Heart left ventricle (tissue), 16 donors: ENCODE measurements around the gene MUC2. TPM values are rescaled to one million over a fixed set of nuclear protein-coding genes. Genes with fewer than 3 reads are reported as not detected.

ENCODE experiments used
- ATAC-seq, 4 donors: fragments of 200-7000 bp; cut with Tn5 transposase; one replicate each; pipeline ENCODE4 v1.9.1; 2020 to 2022; ENCODE audit warnings: moderate library complexity in 4 of 4, mild to moderate bottlenecking in 3 of 4, moderate number of reproducible peaks in 1 of 4
- DNase-seq, 5 donors: peaks; one replicate each; pipeline ENCODE4 v3.0.0-alpha.2; 2020
- H3K27ac ChIP-seq, 12 donors: fragments of 200-600 bp; sonication (generic) in 4 of 12; one replicate each; pipeline versions ENCODE4 v1.5.0 to v1.8.0; 2016 to 2022; ENCODE audit warnings: mild to moderate bottlenecking in 2 of 12
- H3K27me3 ChIP-seq, 9 donors: fragments of 200-600 bp; sonication (generic) in 2 of 9; one replicate each; pipeline versions ENCODE4 v1.5.1 to v1.8.0; 2016 to 2022; ENCODE audit warnings: mild to moderate bottlenecking in 3 of 9
- H3K36me3 ChIP-seq, 9 donors: fragments of 200-600 bp; sonication (generic) in 2 of 9; one replicate each; pipeline versions ENCODE4 v1.5.0 to v1.8.0; 2018 to 2022; ENCODE audit warnings: mild to moderate bottlenecking in 2 of 9
- H3K4me1 ChIP-seq, 12 donors: fragments of 200-600 bp; sonication (generic) in 4 of 12; one replicate each; pipeline versions ENCODE4 v1.5.0 to v1.8.0; 2016 to 2022; ENCODE audit warnings: mild to moderate bottlenecking in 3 of 12
- H3K4me3 ChIP-seq, 12 donors: fragments of 200-600 bp; sonication (generic) in 4 of 12; one replicate each; pipeline versions ENCODE4 v1.5.0 to v1.8.0; 2017 to 2022; ENCODE audit warnings: mild to moderate bottlenecking in 9 of 12, moderate library complexity in 4 of 12
- H3K9me3 ChIP-seq, 12 donors: fragments of 200-600 bp; sonication (generic) in 4 of 12; one replicate each; pipeline versions ENCODE4 v1.5.0 to v1.8.0; 2016 to 2022; ENCODE audit warnings: mild to moderate bottlenecking in 1 of 12
- POLR2A ChIP-seq, 2 donors: fragments of 450-650 bp; IDR thresholded peaks; one replicate each; pipeline ENCODE4 v1.6.1; 2017; ENCODE audit warnings: antibody characterized with exemption in 2 of 2, mild to moderate bottlenecking in 2 of 2, moderate library complexity in 2 of 2
- WGBS, 4 donors: extraction: QIAGEN DNeasy Blood & Tissue Kit in 2 of 4; methylation state at CpG; one replicate each; pipeline versions ENCODE4 v1.1.5 to v1.1.7; 2013 to 2018; 5-methylcytosine and 5-hydroxymethylcytosine counted together
- intact Hi-C, 10 donors: fragments of 100-400 bp; cut with DNase I; formaldehyde crosslinking; loops; one replicate each; pipeline versions ENCODE4 v1.11.1 to v1.14.2; 2022
- polyA plus RNA-seq, 2 donors: library from polyadenylated mRNA; stranded (reverse); fragments of 200-250 nt; gene quantifications; one replicate each; pipeline ENCODE4 v1.2.3, GENCODE V29; 2013
- total RNA-seq, 9 donors: library from RNA; depleted of rRNA in 2 of 9; stranded (reverse); fragments of >200 nt in 2 of 9; fragmentation: NEBNext Ultra II Directional in 3 of 9; extraction: Animal tissue kit (Norgen Biotek cat#: 25700) in 3 of 9; gene quantifications; one replicate each; pipeline versions ENCODE4 v1.1.0 to v1.2.4, GENCODE V29; 2016 to 2023
- TF ChIP-seq, protein P1 (sequence below), 12 donors: fragments of 200-600 bp; sonication (generic) in 4 of 12; IDR thresholded peaks; one replicate each; pipeline versions ENCODE4 v1.5.0 to v1.8.0; 2018 to 2022; ENCODE audit warnings: antibody characterized with exemption in 12 of 12, mild to moderate bottlenecking in 5 of 12
- donor health status: ischemic (EF 13 %, LVEDD 7.1; RV severe dilation, severe dysfunction).
- donor health status: healthy with polysubstance abuse.
- donor health status: DM: no; HTN: yes; CAD: no.
- donor health status: DM: no; HTN: no; CAD: no.
- donor health status: ischemic (EF 25% LVEDD 6.9; RV normal size, moderate dysfunction).
- donor health status: ischemic (EF 25% LVEDD 5.7; RV mildly dilated, moderate dysfunction).
- donor health status: healthy.
- donor health status: DM: yes; HTN: yes; CAD: no.
- donor health status: ischemic (EF 35%, LVEDD 5.7; RV mildly dilated, moderate dysfunction).
- donor health status: nonischemic (EF 11% LVEDD 7.7; RV severe dilation, severe dysfunction).
- donor health status: DM: yes; HTN: yes; CAD: no.
- donor health status: PGD.
- donor health status: ischemic (EF 29% LVEDD 5.4; RV normal size, mild dysfunction).
- donor health status: nonischemic (EF 23%, LVEDD 6.1; RV moderate dilation, normal function).

The MUC2 gene
- total and polyA plus RNA-seq, 11 donors: 0.01 to 0.07 TPM; not detected in 9

DNA sequence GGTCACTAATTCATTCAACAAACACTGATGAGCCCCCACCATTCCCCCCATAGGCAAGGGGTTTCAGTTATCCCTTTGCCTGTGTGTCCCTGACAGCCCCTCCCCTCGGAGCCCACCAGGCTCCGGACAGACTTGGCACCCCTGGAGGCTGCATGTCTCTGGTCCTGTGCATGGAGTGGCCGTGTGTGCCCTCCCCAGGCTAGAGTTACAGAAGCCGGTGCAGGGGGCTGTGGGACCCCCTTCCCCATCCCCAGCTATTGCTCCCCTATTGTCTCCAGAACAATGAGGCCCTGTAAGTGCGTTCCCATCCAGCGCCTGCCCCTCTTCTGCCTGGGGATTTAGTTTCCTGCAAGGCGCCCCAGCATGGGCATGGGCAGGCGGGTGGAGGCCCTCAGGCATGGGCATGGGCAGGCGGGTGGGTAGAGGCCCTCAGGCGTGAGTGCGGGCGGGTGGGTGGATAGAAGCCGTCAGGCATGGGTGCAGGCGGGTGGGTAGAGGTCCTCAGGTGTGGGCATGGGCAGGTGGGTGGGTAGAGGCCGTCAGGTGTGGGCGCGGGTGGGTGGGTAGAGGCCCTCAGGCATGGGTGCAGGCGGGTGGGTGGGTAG is 1.5 kb downstream of the MUC2 start:
- Histone ChIP-seq H3K4me1 (peaks cover 4 to 20% (median 13%) of the 10 kb centered on the region in 12 donors), H3K4me3 (no peak overlapping the region), H3K36me3 (no peaks in the 10 kb centered on the region), H3K27ac (no peak overlapping the region), H3K9me3 (no peaks in the 10 kb centered on the region), H3K27me3 (peaks cover 0 to 3% (median 0%) of the 10 kb centered on the region in 9 donors)
- TF ChIP-seq, protein P1, sequence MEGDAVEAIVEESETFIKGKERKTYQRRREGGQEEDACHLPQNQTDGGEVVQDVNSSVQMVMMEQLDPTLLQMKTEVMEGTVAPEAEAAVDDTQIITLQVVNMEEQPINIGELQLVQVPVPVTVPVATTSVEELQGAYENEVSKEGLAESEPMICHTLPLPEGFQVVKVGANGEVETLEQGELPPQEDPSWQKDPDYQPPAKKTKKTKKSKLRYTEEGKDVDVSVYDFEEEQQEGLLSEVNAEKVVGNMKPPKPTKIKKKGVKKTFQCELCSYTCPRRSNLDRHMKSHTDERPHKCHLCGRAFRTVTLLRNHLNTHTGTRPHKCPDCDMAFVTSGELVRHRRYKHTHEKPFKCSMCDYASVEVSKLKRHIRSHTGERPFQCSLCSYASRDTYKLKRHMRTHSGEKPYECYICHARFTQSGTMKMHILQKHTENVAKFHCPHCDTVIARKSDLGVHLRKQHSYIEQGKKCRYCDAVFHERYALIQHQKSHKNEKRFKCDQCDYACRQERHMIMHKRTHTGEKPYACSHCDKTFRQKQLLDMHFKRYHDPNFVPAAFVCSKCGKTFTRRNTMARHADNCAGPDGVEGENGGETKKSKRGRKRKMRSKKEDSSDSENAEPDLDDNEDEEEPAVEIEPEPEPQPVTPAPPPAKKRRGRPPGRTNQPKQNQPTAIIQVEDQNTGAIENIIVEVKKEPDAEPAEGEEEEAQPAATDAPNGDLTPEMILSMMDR (IDR thresholded peaks at IDR 0.05): no peak
- no peak for TF ChIP-seq POLR2A (IDR thresholded peaks at IDR 0.05)
- WGBS, 4 donors: 80 to 86% (median 84%) methylated on average over 9 to 18 of the region's 18 CpGs
- peak in 1 of 5 donors; percentile 20 for DNase-seq
- intact Hi-C loops: no loop called here
- no peak for ATAC-seq

DNA sequence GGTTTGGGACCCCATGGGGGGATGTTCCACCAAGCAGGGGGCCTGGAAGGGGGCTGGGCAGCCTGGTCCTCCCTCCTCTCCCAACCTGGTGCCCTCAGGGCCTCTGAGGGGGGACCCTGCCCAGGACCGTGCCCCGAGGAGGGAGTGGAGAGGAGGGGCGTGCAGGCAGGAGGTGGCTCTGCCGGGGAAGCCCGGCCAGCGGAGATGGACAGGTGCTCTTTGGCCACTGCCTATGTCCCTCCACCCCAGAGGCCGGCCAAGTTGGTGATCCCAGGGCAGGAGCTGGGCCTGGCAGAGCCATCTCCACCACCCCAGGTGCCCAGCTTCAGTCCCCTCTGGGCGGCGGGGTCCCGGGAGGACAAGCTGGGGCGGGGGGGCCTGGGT is 2.4 kb downstream of the MUC2 start:
- Histone ChIP-seq H3K9me3 (no peaks in the 10 kb centered on the region), H3K36me3 (no peaks in the 10 kb centered on the region), H3K27ac (no peak overlapping the region), H3K4me3 (no peak overlapping the region), H3K27me3 (peaks cover 0 to 3% (median 0%) of the 10 kb centered on the region in 9 donors), H3K4me1 (peaks cover 4 to 18% (median 13%) of the 10 kb centered on the region in 12 donors)
- ATAC-seq (no peak), DNase-seq (no peak)
- WGBS, 4 donors: 79 to 97% (median 86%) methylated on average over 6 to 11 of the region's 11 CpGs; no CpG with 5 or more reads in 1 of the 4 donors
- intact Hi-C loops: no loop called here
- TF ChIP-seq, protein P1 (IDR thresholded peaks at IDR 0.05): no peak
- no peak for TF ChIP-seq POLR2A (IDR thresholded peaks at IDR 0.05)

DNA sequence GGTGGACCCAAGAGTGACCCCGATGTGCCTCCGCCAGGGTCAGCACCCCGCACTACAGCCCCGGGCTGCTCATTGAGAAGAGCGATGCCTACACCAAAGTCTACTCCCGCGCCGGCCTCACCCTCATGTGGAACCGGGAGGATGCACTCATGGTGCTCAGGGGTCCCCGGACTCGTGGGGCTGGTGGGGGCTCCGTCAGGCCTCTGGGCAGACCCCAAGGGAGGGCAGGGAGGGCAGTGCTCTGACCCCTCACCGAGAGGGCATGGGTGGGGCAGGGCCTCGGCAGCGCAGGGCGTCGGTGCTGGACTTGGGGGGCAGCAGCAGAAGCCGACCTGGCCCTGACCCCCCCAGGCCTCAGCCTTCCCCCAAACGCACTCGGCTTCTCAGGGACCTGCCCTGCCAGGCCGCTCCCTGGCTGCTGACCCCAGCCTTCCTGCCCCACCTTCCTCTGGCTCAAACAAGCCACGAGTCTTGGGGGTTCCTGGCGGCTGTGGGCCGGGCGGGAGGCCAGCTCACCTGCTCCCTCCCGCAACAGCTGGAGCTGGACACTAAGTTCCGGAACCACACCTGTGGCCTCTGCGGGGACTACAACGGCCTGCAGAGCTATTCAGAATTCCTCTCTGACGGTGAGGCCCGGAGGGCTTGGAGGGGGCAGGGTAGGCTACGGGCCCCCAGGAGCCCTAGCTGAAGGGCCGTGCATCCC is 2.9 kb downstream of the MUC2 start:
- no peak overlapping the region for H3K4me3 ChIP-seq
- DNase-seq (peak in 3 of 5 donors; percentile 21 to 54 (median 22)), ATAC-seq (no peak)
- H3K4me1 ChIP-seq: peaks cover 4 to 14% (median 12%) of the 10 kb centered on the region in 12 donors
- no peaks in the 10 kb centered on the region for H3K36me3 ChIP-seq
- TF ChIP-seq, protein P1 (IDR thresholded peaks at IDR 0.05): no peak
- TF ChIP-seq POLR2A (IDR thresholded peaks at IDR 0.05): no peak
- intact Hi-C loops: no loop called here
- no peaks in the 10 kb centered on the region for H3K9me3 ChIP-seq
- peaks cover 0 to 3% (median 0%) of the 10 kb centered on the region in 9 donors for H3K27me3 ChIP-seq
- WGBS, 4 donors: 49 to 79% (median 71%) methylated on average over 7 to 33 of the region's 33 CpGs
- H3K27ac ChIP-seq: no peak overlapping the region

DNA sequence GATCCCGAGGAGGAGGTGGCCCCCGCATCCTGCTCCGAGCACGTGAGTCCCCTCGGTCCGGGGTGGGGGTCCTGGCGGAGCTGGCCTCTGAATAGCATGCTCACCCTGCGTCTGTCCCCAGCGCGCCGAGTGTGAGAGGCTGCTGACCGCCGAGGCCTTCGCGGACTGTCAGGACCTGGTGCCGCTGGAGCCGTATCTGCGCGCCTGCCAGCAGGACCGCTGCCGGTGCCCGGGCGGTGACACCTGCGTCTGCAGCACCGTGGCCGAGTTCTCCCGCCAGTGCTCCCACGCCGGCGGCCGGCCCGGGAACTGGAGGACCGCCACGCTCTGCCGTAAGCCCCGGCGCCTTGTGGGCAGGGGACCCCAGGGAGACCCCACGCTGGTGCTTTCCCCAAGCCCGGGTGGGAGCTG is 3.5 kb downstream of the MUC2 start:
- WGBS, 4 donors: 75 to 89% (median 89%) methylated on average over 11 to 39 of the region's 39 CpGs
- peak in 2 of 5 donors; percentile 21 to 54 for DNase-seq

More for the DNA sequence above, 3.5 kb downstream of the MUC2 start:
- Histone ChIP-seq H3K4me1 (peaks cover under 1 to 7% (median 6%) of the 10 kb centered on the region in 12 donors), H3K36me3 (no peaks in the 10 kb centered on the region), H3K27me3 (peaks cover 0 to 3% (median 0%) of the 10 kb centered on the region in 9 donors), H3K27ac (no peak overlapping the region), H3K4me3 (no peak overlapping the region), H3K9me3 (no peaks in the 10 kb centered on the region)
- no peak for ATAC-seq
- TF ChIP-seq, protein P1 (IDR thresholded peaks at IDR 0.05): no peak
- TF ChIP-seq POLR2A (IDR thresholded peaks at IDR 0.05): no peak
- intact Hi-C loops: no loop called here
